ENCODE data around the gene ZC3H18. TPM values are rescaled to one million over a fixed set of nuclear protein-coding genes. Genes with fewer than 3 reads are reported as not detected.
A peak's percentile ranks its signal among the peaks of the same experiment; 100 is the strongest.

ZC3H18 gene
- total RNA-seq, 2 experiments from 2014 or later, result 72.0 to 72.7 TPM

- H3K4me3 Mint-ChIP-seq, result no peak overlapping the region
- intact Hi-C loops (cut with micrococcal nuclease), result no loop called here
- CTCF ChIA-PET, result interaction anchor here (0.7 kb wide), 1 partner anchor 27 kb away, joined by 3 read pairs; no protein-coding TSS in a partner anchor
Measured at GRCh38 chr16:88533932-88534637, 36.1 kb upstream of the ZC3H18 start.

GRCh38 chr16:88534638-88535190, 35.5 kb upstream of the ZC3H18 start:
- Mint-ChIP-seq H3K27me3 (no peaks in the 10 kb centered on the region), H3K36me3 (peaks cover 5% of the 10 kb centered on the region), H3K27ac (peak overlapping the region; percentile 65), H3K4me3 (peak overlapping the region; percentile 71), H3K9me3 (no peaks in the 10 kb centered on the region), H3K4me1 (ENCODE audit: low read depth) (peaks cover 2% of the 10 kb centered on the region)
- CTCF ChIA-PET, result interaction anchor here (0.7 kb wide), 1 partner anchor 26 kb away, joined by 3 read pairs; no protein-coding TSS in a partner anchor
- POLR2A ChIA-PET, result no interaction called here
- DNase-seq, result peak; percentile 43
- intact Hi-C loops (cut with micrococcal nuclease), result no loop called here

More at GRCh38 chr16:88533932-88534637, 36.1 kb upstream of the ZC3H18 start:
- POLR2A ChIA-PET, result no interaction called here
- DNase-seq, result peak; percentile 76
- Mint-ChIP-seq H3K36me3 (peaks cover 5% of the 10 kb centered on the region), H3K9me3 (no peaks in the 10 kb centered on the region), H3K27me3 (no peaks in the 10 kb centered on the region), H3K4me1 (ENCODE audit: low read depth) (peaks cover 2% of the 10 kb centered on the region), H3K27ac (no peak overlapping the region)

- CTCF ChIA-PET, result interaction anchor here (1.0 to 1.4 kb wide), 2 partner anchors 92 to 98 kb away, joined by 4 to 5 read pairs; no protein-coding TSS in a partner anchor
- H3K27ac Mint-ChIP-seq, result peak overlapping the region; percentile 67
- H3K36me3 Mint-ChIP-seq, result peaks cover 5% of the 10 kb centered on the region
Measured at GRCh38 chr16:88535191-88535856, 34.9 kb upstream of the ZC3H18 start.

GRCh38 chr16:88535857-88536222, 34.4 kb upstream of the ZC3H18 start:
- ChIA-PET CTCF (interaction anchor here (0.8 to 1.4 kb wide), 3 partner anchors 81 to 98 kb away, joined by 3 to 5 read pairs (median 4); no protein-coding TSS in a partner anchor), POLR2A (interaction anchor here (0.7 kb wide), 1 partner anchor 83 kb away, joined by 3 read pairs; no protein-coding TSS in a partner anchor)
- intact Hi-C loops (cut with micrococcal nuclease), result no loop called here
- peak overlapping the region; percentile 67 for H3K27ac Mint-ChIP-seq
- H3K27me3 Mint-ChIP-seq, result peaks cover 1% of the 10 kb centered on the region
- no peak for DNase-seq
- no peaks in the 10 kb centered on the region for H3K9me3 Mint-ChIP-seq
- peaks cover 5% of the 10 kb centered on the region for H3K36me3 Mint-ChIP-seq
- peak overlapping the region; percentile 52 for H3K4me3 Mint-ChIP-seq
- peaks cover 2% of the 10 kb centered on the region for H3K4me1 Mint-ChIP-seq (ENCODE audit: low read depth)

More at GRCh38 chr16:88535191-88535856, 34.9 kb upstream of the ZC3H18 start:
- POLR2A ChIA-PET, result no interaction called here
- DNase-seq, result no peak
- Mint-ChIP-seq H3K4me3 (peak overlapping the region; percentile 71), H3K27me3 (peaks cover 1% of the 10 kb centered on the region), H3K9me3 (no peaks in the 10 kb centered on the region), H3K4me1 (ENCODE audit: low read depth) (peaks cover 2% of the 10 kb centered on the region)
- intact Hi-C loops (cut with micrococcal nuclease), result no loop called here

- peaks cover 5% of the 10 kb centered on the region for H3K36me3 Mint-ChIP-seq
- H3K27ac Mint-ChIP-seq, result no peak overlapping the region
- H3K4me3 Mint-ChIP-seq, result no peak overlapping the region
- DNase-seq, result no peak
- no peaks in the 10 kb centered on the region for H3K9me3 Mint-ChIP-seq
- ChIA-PET POLR2A (interaction anchor here (0.7 kb wide), 1 partner anchor 84 kb away, joined by 3 read pairs; no protein-coding TSS in a partner anchor), CTCF (interaction anchor here (0.8 to 1.4 kb wide), 3 partner anchors 82 to 99 kb away, joined by 3 to 5 read pairs (median 4); no protein-coding TSS in a partner anchor)
- peaks cover 2% of the 10 kb centered on the region for H3K4me1 Mint-ChIP-seq (ENCODE audit: low read depth)
- peaks cover 1% of the 10 kb centered on the region for H3K27me3 Mint-ChIP-seq
- intact Hi-C loops (cut with micrococcal nuclease), result no loop called here
Measured at GRCh38 chr16:88536510-88536909, 33.7 kb upstream of the ZC3H18 start.

- intact Hi-C loops (cut with micrococcal nuclease), result no loop called here
- POLR2A ChIA-PET, result no interaction called here
Measured at GRCh38 chr16:88536971-88537751, 33.0 kb upstream of the ZC3H18 start.

GRCh38 chr16:88537859-88538258, 32.3 kb upstream of the ZC3H18 start:
- Mint-ChIP-seq H3K36me3 (peaks cover 6% of the 10 kb centered on the region), H3K4me1 (ENCODE audit: low read depth) (peaks cover 2% of the 10 kb centered on the region), H3K27me3 (peaks cover 1% of the 10 kb centered on the region), H3K4me3 (no peak overlapping the region), H3K27ac (no peak overlapping the region), H3K9me3 (peaks cover 4% of the 10 kb centered on the region)
- POLR2A ChIA-PET, result no interaction called here
- DNase-seq, result no peak
- CTCF ChIA-PET, result interaction anchor here (1.4 kb wide), 1 partner anchor 100 kb away, joined by 3 read pairs; no protein-coding TSS in a partner anchor
- intact Hi-C loops (cut with micrococcal nuclease), result no loop called here

More at GRCh38 chr16:88536971-88537751, 33.0 kb upstream of the ZC3H18 start:
- DNase-seq, result no peak
- Mint-ChIP-seq H3K27me3 (peaks cover 1% of the 10 kb centered on the region), H3K27ac (no peak overlapping the region), H3K9me3 (no peaks in the 10 kb centered on the region), H3K4me1 (ENCODE audit: low read depth) (peaks cover 2% of the 10 kb centered on the region), H3K4me3 (no peak overlapping the region), H3K36me3 (peaks cover 4% of the 10 kb centered on the region)
- CTCF ChIA-PET, result interaction anchor here (1.4 kb wide), 1 partner anchor 94 kb away, joined by 4 read pairs; no protein-coding TSS in a partner anchor

GRCh38 chr16:88538366-88539060, 31.7 kb upstream of the ZC3H18 start:
- H3K27ac Mint-ChIP-seq, result no peak overlapping the region
- CTCF ChIA-PET, result interaction anchor here (1.4 kb wide), 1 partner anchor 101 kb away, joined by 3 read pairs; no protein-coding TSS in a partner anchor

GRCh38 chr16:88539261-88539651, 30.9 kb upstream of the ZC3H18 start:
- intact Hi-C loops (cut with micrococcal nuclease), result no loop called here
- peaks cover 16% of the 10 kb centered on the region for H3K9me3 Mint-ChIP-seq
- peaks cover 1% of the 10 kb centered on the region for H3K27me3 Mint-ChIP-seq
- peaks cover 2% of the 10 kb centered on the region for H3K4me1 Mint-ChIP-seq (ENCODE audit: low read depth)
- ChIA-PET CTCF (interaction anchor here (1.4 kb wide), 1 partner anchor 102 kb away, joined by 3 read pairs; no protein-coding TSS in a partner anchor), POLR2A (no interaction called here)
- H3K36me3 Mint-ChIP-seq, result peaks cover 14% of the 10 kb centered on the region
- no peak overlapping the region for H3K27ac Mint-ChIP-seq
- DNase-seq, result no peak
- no peak overlapping the region for H3K4me3 Mint-ChIP-seq

More at GRCh38 chr16:88538366-88539060, 31.7 kb upstream of the ZC3H18 start:
- intact Hi-C loops (cut with micrococcal nuclease), result no loop called here
- Mint-ChIP-seq H3K4me3 (no peak overlapping the region), H3K4me1 (ENCODE audit: low read depth) (peaks cover 2% of the 10 kb centered on the region), H3K36me3 (peaks cover 12% of the 10 kb centered on the region), H3K9me3 (peaks cover 11% of the 10 kb centered on the region), H3K27me3 (peaks cover 1% of the 10 kb centered on the region)
- POLR2A ChIA-PET, result no interaction called here
- DNase-seq, result no peak

- H3K27me3 Mint-ChIP-seq, result peaks cover 1% of the 10 kb centered on the region
- H3K36me3 Mint-ChIP-seq, result peaks cover 14% of the 10 kb centered on the region
- peaks cover 2% of the 10 kb centered on the region for H3K4me1 Mint-ChIP-seq (ENCODE audit: low read depth)
- H3K9me3 Mint-ChIP-seq, result peaks cover 16% of the 10 kb centered on the region
- DNase-seq, result no peak
- POLR2A ChIA-PET, result no interaction called here
- CTCF ChIA-PET, result no interaction called here
- no peak overlapping the region for H3K27ac Mint-ChIP-seq
- intact Hi-C loops (cut with micrococcal nuclease), result no loop called here
- H3K4me3 Mint-ChIP-seq, result no peak overlapping the region
Measured at GRCh38 chr16:88539652-88540345, 30.4 kb upstream of the ZC3H18 start.

All from activated CD4-positive, alpha-beta memory T cell treated with anti-CD3 and anti-CD28 coated beads for 36 hours (primary cell).